Nephron (organoid): ENCODE results near the gene RPL21.

Experiments
- H3K27ac Mint-ChIP-seq, 3 experiments: 2 replicates each; pipeline ENCODE4 v1.8.0; 2020; ENCODE audit warnings: mixed read lengths in 3 of 3, mild to moderate bottlenecking in 2 of 3, moderate library complexity in 1 of 3
- H3K27me3 Mint-ChIP-seq: 2 replicates; pipeline ENCODE4 v1.8.0; 2021; ENCODE audit warnings: low read depth, mild to moderate bottlenecking, moderate library complexity, mixed read lengths
- H3K36me3 Mint-ChIP-seq: 2 replicates; pipeline ENCODE4 v1.8.0; 2020; ENCODE audit warnings: low read depth, mixed read lengths
- H3K4me1 Mint-ChIP-seq: 2 replicates; pipeline ENCODE4 v1.8.0; 2020; ENCODE audit warnings: mixed read lengths
- H3K4me3 Mint-ChIP-seq, 3 experiments: 2 replicates each; pipeline ENCODE4 v1.8.0; 2020; ENCODE audit warnings: mild to moderate bottlenecking in 3 of 3, mixed read lengths in 3 of 3, moderate library complexity in 2 of 3
- H3K9me3 Mint-ChIP-seq: 2 replicates; pipeline ENCODE4 v1.8.0; 2020; ENCODE audit warnings: mixed read lengths
- CTCF ChIP-seq, 3 experiments: fragments of 200-600 bp; sonication (generic); IDR thresholded peaks; one replicate each; pipeline ENCODE4 v1.5.0; 2021; ENCODE audit warnings: antibody characterized with exemption in 3 of 3; ENCODE audit not compliant: unreplicated experiment in 3 of 3

The RPL21 gene

DNA sequence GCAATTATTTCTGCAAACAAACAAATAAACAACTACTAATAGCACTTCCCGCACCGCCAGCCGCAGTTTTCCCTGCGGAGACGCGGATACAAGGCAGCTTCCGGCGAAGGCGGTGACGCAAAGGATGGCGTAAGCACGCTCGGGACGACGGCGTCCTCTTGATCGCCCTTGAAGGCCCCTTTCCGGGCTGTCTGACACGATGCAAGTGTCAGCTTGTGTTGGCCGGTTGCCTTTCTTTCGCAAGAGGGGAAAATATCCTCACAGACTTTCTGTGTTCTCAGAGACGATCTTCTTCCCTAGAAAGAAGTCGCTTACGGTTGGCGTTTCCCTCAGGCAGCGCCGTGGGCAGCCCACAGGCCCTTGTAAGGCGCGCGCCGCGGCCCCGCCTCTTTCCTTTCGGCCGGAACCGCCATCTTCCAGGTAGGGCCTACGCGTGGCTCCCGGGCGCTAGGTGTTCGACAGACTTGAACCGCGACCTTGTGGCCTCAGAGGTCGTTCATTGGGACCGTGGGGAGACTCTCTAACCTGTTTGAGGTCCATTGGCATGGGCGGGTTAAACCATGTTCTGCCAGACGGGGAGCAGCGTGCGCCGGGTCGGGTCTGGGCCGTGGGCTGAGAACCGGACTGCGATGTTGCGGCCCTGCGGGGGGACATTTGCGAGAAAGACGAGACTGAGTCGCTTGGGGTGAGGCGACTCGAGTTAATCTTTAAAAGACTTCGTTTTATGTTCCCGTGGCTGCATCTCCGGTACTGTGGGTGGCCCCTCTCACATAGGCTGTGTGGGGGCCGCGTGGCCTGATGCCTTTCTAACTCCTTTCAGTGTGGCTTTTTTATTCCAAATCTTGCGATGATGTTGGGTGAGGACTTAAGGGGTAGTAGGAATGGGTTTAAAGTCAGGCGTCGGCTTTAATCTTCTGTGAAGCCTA is at the start of gene RPL21:
Gene RPL21 (plus strand): TSS at position 393 of the 926 bp plus-strand sequence. CDS start 2,219 bp downstream, outside the sequence.
- H3K4me3 Mint-ChIP-seq, result peak within 1 kb of the TSS; percentile 93 to 100 (median 99)
- peaks cover 31% of the 10 kb centered on the region for H3K4me1 Mint-ChIP-seq
- H3K27me3 Mint-ChIP-seq, result no peaks in the 10 kb centered on the region
- H3K9me3 Mint-ChIP-seq, result no peaks in the 10 kb centered on the region
- peak within 1 kb of the TSS; percentile 100 for H3K27ac Mint-ChIP-seq
- no peak for TF ChIP-seq CTCF (IDR thresholded peaks at IDR 0.05; ENCODE audit: unreplicated experiment in 3 of 3)
- H3K36me3 Mint-ChIP-seq, result peaks cover 19% of the 10 kb centered on the region

DNA sequence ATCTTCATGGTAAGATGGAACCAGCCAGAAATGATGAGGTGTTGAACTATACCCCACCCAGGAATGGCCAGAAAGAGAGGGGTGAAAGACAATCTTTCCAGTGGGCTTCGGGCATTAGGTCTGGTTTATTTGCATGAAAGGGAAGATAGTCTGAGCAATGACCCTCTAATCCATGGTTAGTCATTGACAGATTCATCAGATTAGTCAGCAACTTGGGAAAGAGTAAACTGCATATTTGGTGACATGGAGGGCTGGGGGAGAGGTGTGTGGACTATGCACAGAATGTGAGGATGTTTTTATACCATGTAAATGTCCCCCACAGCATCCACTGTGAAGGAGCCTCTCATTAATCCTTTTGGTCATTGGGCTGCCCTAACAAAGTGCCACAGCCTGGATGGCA is 49.7 kb upstream of the RPL21 start:
- no peaks in the 10 kb centered on the region for H3K36me3 Mint-ChIP-seq
- no peak overlapping the region for H3K4me3 Mint-ChIP-seq
- H3K9me3 Mint-ChIP-seq, result peaks cover 11% of the 10 kb centered on the region
- no peak overlapping the region for H3K27ac Mint-ChIP-seq
- TF ChIP-seq CTCF (IDR thresholded peaks at IDR 0.05; ENCODE audit: unreplicated experiment in 3 of 3), result no peak
- H3K27me3 Mint-ChIP-seq, result peaks cover 4% of the 10 kb centered on the region
- H3K4me1 Mint-ChIP-seq, result no peaks in the 10 kb centered on the region

DNA sequence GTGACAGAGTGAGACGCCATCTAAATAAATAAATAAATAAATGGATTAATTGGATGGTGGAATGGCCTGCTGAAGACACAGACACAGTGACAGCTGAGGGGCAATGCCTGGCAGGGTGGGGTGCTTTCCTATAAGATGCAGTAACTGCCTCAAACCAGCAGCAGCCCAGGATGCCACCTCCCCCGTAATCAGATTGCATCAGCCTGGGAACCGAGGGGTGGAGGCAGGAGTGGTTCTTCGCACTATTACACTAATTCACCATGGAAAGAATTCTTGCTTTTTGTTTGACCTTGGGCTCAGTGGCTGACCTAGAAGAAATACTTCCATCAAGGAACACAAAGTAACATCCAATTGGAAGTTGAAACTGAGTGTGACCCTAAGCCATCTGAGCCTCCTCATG is 48.2 kb upstream of the RPL21 start:
- Mint-ChIP-seq H3K27ac (no peak overlapping the region), H3K36me3 (no peaks in the 10 kb centered on the region), H3K4me3 (no peak overlapping the region), H3K27me3 (peaks cover 4% of the 10 kb centered on the region), H3K4me1 (no peaks in the 10 kb centered on the region), H3K9me3 (peaks cover 9% of the 10 kb centered on the region)
- no peak for TF ChIP-seq CTCF (IDR thresholded peaks at IDR 0.05; ENCODE audit: unreplicated experiment in 3 of 3)

DNA sequence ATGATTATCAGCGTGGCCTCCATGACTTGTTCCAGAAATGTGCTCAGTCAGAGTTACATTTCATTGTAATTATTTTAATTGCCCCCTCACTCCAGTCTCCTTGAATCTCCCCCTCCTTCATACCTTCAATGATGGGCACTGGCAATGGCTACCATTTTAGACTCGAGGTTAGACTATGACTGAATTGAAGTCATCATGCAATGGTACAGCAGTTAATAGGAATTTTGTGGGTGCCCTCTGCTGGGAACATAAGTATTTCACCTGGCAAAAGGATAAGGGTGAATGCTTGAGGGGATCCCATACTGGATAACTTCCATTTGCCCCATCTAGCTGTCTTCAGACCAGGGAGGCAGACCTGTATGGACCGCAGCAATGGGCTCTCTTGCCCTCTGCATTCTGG is 47.5 kb upstream of the RPL21 start:
- no peaks in the 10 kb centered on the region for H3K4me1 Mint-ChIP-seq
- H3K9me3 Mint-ChIP-seq, result peaks cover 10% of the 10 kb centered on the region
- no peaks in the 10 kb centered on the region for H3K36me3 Mint-ChIP-seq
- H3K27ac Mint-ChIP-seq, result no peak overlapping the region
- no peak for TF ChIP-seq CTCF (IDR thresholded peaks at IDR 0.05; ENCODE audit: unreplicated experiment in 3 of 3)
- H3K4me3 Mint-ChIP-seq, result no peak overlapping the region
- H3K27me3 Mint-ChIP-seq, result peaks cover 4% of the 10 kb centered on the region

DNA sequence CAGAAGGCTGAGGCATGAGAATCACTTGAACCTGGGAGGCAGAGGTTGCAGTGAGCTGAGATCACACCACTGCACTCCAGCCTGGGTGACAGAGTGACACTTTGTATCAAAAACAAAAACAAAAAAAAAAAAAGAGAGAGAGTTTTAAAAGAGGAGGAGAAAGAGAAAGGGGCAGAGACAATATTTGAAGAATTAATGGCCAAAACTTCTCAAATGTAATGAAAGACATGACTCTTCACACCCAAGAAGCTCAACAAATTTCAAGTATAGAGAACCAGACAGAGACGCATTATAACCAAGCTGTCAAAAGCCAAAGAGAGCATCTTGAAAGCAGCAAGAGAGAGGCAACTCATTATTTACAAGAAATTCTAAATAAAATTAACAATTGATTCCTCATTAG is 42.8 kb upstream of the RPL21 start:
- no peak for TF ChIP-seq CTCF (IDR thresholded peaks at IDR 0.05; ENCODE audit: unreplicated experiment in 3 of 3)
- H3K27me3 Mint-ChIP-seq, result peaks cover 4% of the 10 kb centered on the region
- H3K4me1 Mint-ChIP-seq, result no peaks in the 10 kb centered on the region
- no peaks in the 10 kb centered on the region for H3K36me3 Mint-ChIP-seq
- peaks cover 16% of the 10 kb centered on the region for H3K9me3 Mint-ChIP-seq
- no peak overlapping the region for H3K27ac Mint-ChIP-seq
- H3K4me3 Mint-ChIP-seq, result no peak overlapping the region

- Mint-ChIP-seq H3K27me3 (no peaks in the 10 kb centered on the region), H3K4me3 (no peak overlapping the region), H3K27ac (no peak overlapping the region), H3K36me3 (no peaks in the 10 kb centered on the region), H3K9me3 (peaks cover 19% of the 10 kb centered on the region), H3K4me1 (no peaks in the 10 kb centered on the region)
- TF ChIP-seq CTCF (IDR thresholded peaks at IDR 0.05; ENCODE audit: unreplicated experiment in 3 of 3), result no peak
These were observed 40.1 kb upstream of the RPL21 start for GRCh38 chr13:27211271-27211670.
